Measurements from ENCODE around the gene GOLGA6L7.
"Not testable (repeated sequence)": the region's sequence is repeated elsewhere in the genome, so short reads cannot be mapped to it uniquely, and the experiment has no call there.

- not testable (repeated sequence) for TF ChIP-seq POLR2A (IDR thresholded peaks at IDR 0.05)
- peak in 3 of 4 donors; percentile 17 to 33 (median 21) for TF ChIP-seq CTCF (IDR thresholded peaks at IDR 0.05)
Measured at GRCh38 chr15:28794231-28794630, 54.2 kb downstream of the GOLGA6L7 start.

Measured in right lobe of liver (tissue), 4 donors.